H7 (cell line): ENCODE results near the gene ERCC1. TPM values are rescaled to one million over a fixed set of nuclear protein-coding genes. Genes with fewer than 3 reads are reported as not detected.

Source experiments
- DNase-seq: peaks from one replicate; pipeline ENCODE4 v3.0.0; 2012
- H3K27me3 ChIP-seq: 2 replicates; pipeline ENCODE4 v1.6.0; 2011; ENCODE audit warnings: mild to moderate bottlenecking, low read length; ENCODE audit not compliant: control insufficient read depth, insufficient read depth
- H3K36me3 ChIP-seq: replicated peaks from 2 replicates; pipeline ENCODE4 v1.5.1; 2011; ENCODE audit warnings: low read length; ENCODE audit not compliant: control insufficient read depth, insufficient read depth
- H3K4me3 ChIP-seq: 2 replicates; pipeline ENCODE4 v1.5.1; 2011; ENCODE audit warnings: low read depth, mild to moderate bottlenecking, control low read depth, low read length, moderate library complexity; ENCODE audit not compliant: insufficient read depth
- total RNA-seq: library from RNA; depleted of rRNA; stranded (reverse); fragments of >200 nt; shearing (Covaris generic); gene quantifications from 2 replicates; pipeline ENCODE4 v1.2.3, GENCODE V29; 2014

ERCC1 gene
- total RNA-seq, 1 experiment from 2014 or later: 68.5 TPM

- DNase-seq: peak; percentile 92
- peaks cover 22% of the 10 kb centered on the region for H3K27me3 ChIP-seq
- no peaks in the 10 kb centered on the region for H3K36me3 ChIP-seq
- H3K4me3 ChIP-seq: peak overlapping the region; percentile 57
Measured at GRCh38 chr19:45395821-45396617, 27.7 kb downstream of the ERCC1 start.

GRCh38 chr19:45391871-45392665, 31.6 kb downstream of the ERCC1 start:
- Histone ChIP-seq H3K4me3 (no peak overlapping the region), H3K27me3 (peaks cover 13% of the 10 kb centered on the region), H3K36me3 (no peaks in the 10 kb centered on the region)
- DNase-seq: peak; percentile 35

GRCh38 chr19:45391346-45391745, 32.4 kb downstream of the ERCC1 start:
- no peaks in the 10 kb centered on the region for H3K36me3 ChIP-seq
- no peak overlapping the region for H3K4me3 ChIP-seq
- H3K27me3 ChIP-seq: peaks cover 9% of the 10 kb centered on the region
- peak; percentile 80 for DNase-seq

- peak overlapping the region; percentile 23 for H3K4me3 ChIP-seq
- DNase-seq: peak; percentile 80
- peaks cover 18% of the 10 kb centered on the region for H3K27me3 ChIP-seq
- H3K36me3 ChIP-seq: no peaks in the 10 kb centered on the region
Measured at GRCh38 chr19:45385392-45386221, 38.1 kb downstream of the ERCC1 start.

GRCh38 chr19:45382426-45382825, 41.3 kb downstream of the ERCC1 start:
- Histone ChIP-seq H3K36me3 (no peaks in the 10 kb centered on the region), H3K27me3 (peaks cover 18% of the 10 kb centered on the region), H3K4me3 (no peak overlapping the region)
- DNase-seq: peak; percentile 47

GRCh38 chr19:45380107-45380506, 43.6 kb downstream of the ERCC1 start:
- H3K27me3 ChIP-seq: peaks cover 5% of the 10 kb centered on the region
- no peaks in the 10 kb centered on the region for H3K36me3 ChIP-seq
- DNase-seq: peak; percentile 22
- H3K4me3 ChIP-seq: no peak overlapping the region

GRCh38 chr19:45376045-45376724, 47.5 kb downstream of the ERCC1 start:
- Histone ChIP-seq H3K4me3 (no peak overlapping the region), H3K36me3 (no peaks in the 10 kb centered on the region), H3K27me3 (no peaks in the 10 kb centered on the region)
- DNase-seq: peak; percentile 76

- DNase-seq: peak; percentile 100
- H3K36me3 ChIP-seq: peaks cover 9% of the 10 kb centered on the region
- peak within 1 kb of the TSS; percentile 94 for H3K4me3 ChIP-seq
- H3K27me3 ChIP-seq: no peaks in the 10 kb centered on the region
Measured at GRCh38 chr19:45370410-45371204, 53.1 kb downstream of the ERCC1 start, which contains the start of gene ERCC2. ERCC2 (minus strand) TSS chr19:45370573; CDS start chr19:45370540, 33 bp downstream.

GRCh38 chr19:45368737-45369340, 54.9 kb downstream of the ERCC1 start:
- Histone ChIP-seq H3K4me3 (no peak overlapping the region), H3K36me3 (peaks cover 13% of the 10 kb centered on the region)
- DNase-seq: peak; percentile 68

GRCh38 chr19:45368127-45368526, 55.6 kb downstream of the ERCC1 start:
- DNase-seq: no peak
- Histone ChIP-seq H3K4me3 (no peak overlapping the region), H3K27me3 (no peaks in the 10 kb centered on the region), H3K36me3 (peaks cover 14% of the 10 kb centered on the region)

More at GRCh38 chr19:45368737-45369340, 54.9 kb downstream of the ERCC1 start:
- no peaks in the 10 kb centered on the region for H3K27me3 ChIP-seq

- Histone ChIP-seq H3K27me3 (no peaks in the 10 kb centered on the region), H3K4me3 (no peak overlapping the region), H3K36me3 (peaks cover 34% of the 10 kb centered on the region)
- peak; percentile 30 for DNase-seq
Measured at GRCh38 chr19:45364696-45365095, 59.0 kb downstream of the ERCC1 start.

GRCh38 chr19:45363861-45364459, 59.8 kb downstream of the ERCC1 start:
- Histone ChIP-seq H3K27me3 (no peaks in the 10 kb centered on the region), H3K36me3 (peaks cover 40% of the 10 kb centered on the region), H3K4me3 (no peak overlapping the region)
- DNase-seq: peak; percentile 57
